ENCODE data around the gene SYT15. TPM values are rescaled to one million over a fixed set of nuclear protein-coding genes. Genes with fewer than 3 reads are reported as not detected.

The SYT15 gene
- total RNA-seq, 1 donor from 2014 or later, result 1.2 TPM

Other genes starting within 250 kb of the SYT15 start
- 0.52 and 0.86 TPM in 2 replicates for gene ANXA8L1, start 203.4 kb upstream of the SYT15 start, total RNA-seq
- not detected in 2 replicates for gene NPY4R, start 113.2 kb upstream of the SYT15 start, total RNA-seq
- gene GPRIN2, start 22.5 kb upstream of the SYT15 start, total RNA-seq, result not detected in 2 replicates